B cell (primary cell): Measurements from ENCODE around the gene GAREM1. TPM values are rescaled to one million over a fixed set of nuclear protein-coding genes. Genes with fewer than 3 reads are reported as not detected.

Source experiments
- ATAC-seq: fragments of 200-7000 bp; cut with Tn5 transposase; one replicate; pipeline ENCODE4 v1.10.0; 2021; ENCODE audit warnings: low read depth, mild to moderate bottlenecking, moderate number of reproducible peaks, moderate library complexity
- CTCF ChIA-PET: fragments of 350-600 bp; sonication (Branson Sonifier 250); formaldehyde crosslinking; loops from one replicate; lab custom pipeline; 2021; ENCODE audit warnings: antibody characterized with exemption, inconsistent platforms; lab: Charles Lee
- POLR2A ChIA-PET: fragments of 350-600 bp; sonication (Branson Sonifier 250); formaldehyde crosslinking; loops from one replicate; lab custom pipeline; 2021; ENCODE audit warnings: antibody characterized with exemption; lab: Charles Lee
- DNase-seq: peaks from one replicate; pipeline ENCODE4 v3.0.0; 2013
- H2AFZ ChIP-seq: 2 replicates; pipeline ENCODE4 v1.6.1; 2012; ENCODE audit warnings: mild to moderate bottlenecking, low read depth, low read length; ENCODE audit not compliant: insufficient read depth, poor library complexity, severe bottlenecking
- H3K27ac ChIP-seq, 2 donors: 1 replicate in 1 of 2; 2 replicates in 1 of 2; pipeline ENCODE4 v1.5.1; 2012 to 2013; ENCODE audit warnings: low read length in 2 of 2, mild to moderate bottlenecking in 2 of 2, moderate library complexity in 1 of 2
- H3K27me3 ChIP-seq, 4 experiments: fragments of 200-600 bp in 1 of 4; sonication (generic) in 1 of 4; replicated peaks in 1 of 4; 1 replicate in 2 of 4; 2 replicates in 2 of 4; pipeline versions ENCODE4 v1.6.1 to v1.7.0; 2013 to 2016; ENCODE audit warnings: low read length in 3 of 4, mild to moderate bottlenecking in 2 of 4, mixed read lengths in 1 of 4, moderate library complexity in 1 of 4; ENCODE audit not compliant: insufficient read depth in 4 of 4, control insufficient read depth in 3 of 4; ENCODE audit errors: control extremely low read depth in 1 of 4
- H3K36me3 ChIP-seq, 2 experiments: replicated peaks in 1 of 2; 1 replicate in 1 of 2; 2 replicates in 1 of 2; pipeline versions ENCODE4 v1.6.1 to v1.7.1; 2013; ENCODE audit warnings: low read length in 1 of 2; ENCODE audit not compliant: insufficient read depth in 2 of 2, control insufficient read depth in 1 of 2; ENCODE audit errors: control extremely low read depth in 1 of 2, extremely low read depth in 1 of 2
- H3K4me1 ChIP-seq, 2 donors: fragments of 200-600 bp in 1 of 2; sonication (generic) in 1 of 2; 1 replicate in 1 of 2; 2 replicates in 1 of 2; pipeline versions ENCODE4 v1.5.1 to v1.6.1; 2013 to 2017; ENCODE audit warnings: low read length in 2 of 2; ENCODE audit not compliant: control insufficient read depth in 2 of 2, insufficient read depth in 2 of 2
- H3K4me2 ChIP-seq: replicated peaks from 2 replicates; pipeline ENCODE3; 2012; ENCODE audit warnings: mild to moderate bottlenecking, low read depth, low read length; ENCODE audit not compliant: poor library complexity, severe bottlenecking
- H3K4me3 ChIP-seq, 5 experiments: fragments of 200-600 bp in 1 of 5; sonication (generic) in 1 of 5; 1 replicate in 3 of 5; 2 replicates in 2 of 5; pipeline versions ENCODE4 v1.5.1 to v1.7.0; 2011 to 2016; ENCODE audit warnings: low read length in 4 of 5, mild to moderate bottlenecking in 4 of 5, low read depth in 2 of 5, control low read depth in 1 of 5, moderate library complexity in 1 of 5; ENCODE audit not compliant: insufficient read depth in 1 of 5; ENCODE audit errors: control extremely low read depth in 1 of 5, extremely low read depth in 1 of 5
- H3K79me2 ChIP-seq: fragments of 200-600 bp; sonication (generic); one replicate; pipeline ENCODE4 v1.6.0; 2016; ENCODE audit warnings: low read length; ENCODE audit not compliant: control insufficient read depth, insufficient read depth
- H3K9ac ChIP-seq: fragments of 200-600 bp; sonication (generic); 2 replicates; pipeline ENCODE4 v1.6.1; 2017; ENCODE audit warnings: mild to moderate bottlenecking, low read length, moderate library complexity
- H3K9me3 ChIP-seq, 3 donors: one replicate each; pipeline versions ENCODE4 v1.6.1 to v1.7.1; 2013; ENCODE audit warnings: low read length in 2 of 3; ENCODE audit not compliant: control insufficient read depth in 2 of 3, insufficient read depth in 1 of 3; ENCODE audit errors: control extremely low read depth in 1 of 3
- H4K20me1 ChIP-seq: 2 replicates; pipeline ENCODE4 v1.6.0; 2012; ENCODE audit warnings: mild to moderate bottlenecking, low read length; ENCODE audit not compliant: insufficient read depth, control insufficient read depth, poor library complexity, severe bottlenecking
- H3K27ac Mint-ChIP-seq: one replicate; pipeline ENCODE4 v1.8.0; 2021; ENCODE audit warnings: mixed read lengths
- H3K27me3 Mint-ChIP-seq: one replicate; pipeline ENCODE4 v1.8.0; 2021; ENCODE audit warnings: mixed read lengths
- H3K4me1 Mint-ChIP-seq: one replicate; pipeline ENCODE4 v1.8.0; 2021; ENCODE audit warnings: mixed read lengths
- H3K4me3 Mint-ChIP-seq: one replicate; pipeline ENCODE4 v1.8.0; 2021; ENCODE audit warnings: mixed read lengths
- H3K9me3 Mint-ChIP-seq: one replicate; pipeline ENCODE4 v1.8.0; 2022; ENCODE audit warnings: mixed read lengths; ENCODE audit not compliant: insufficient read depth
- EZH2 ChIP-seq: IDR thresholded peaks from 2 replicates; pipeline ENCODE4 v1.6.1; 2012; ENCODE audit warnings: borderline replicate concordance, low read depth, mild to moderate bottlenecking, moderate library complexity, low read length; ENCODE audit not compliant: insufficient read depth, poor library complexity, severe bottlenecking
- WGBS: methylation state at CpG from one replicate; pipeline ENCODE4 v1.1.5; 2013; ENCODE audit warnings: missing lambda C conversion rate; ENCODE audit not compliant: insufficient coverage; 5-methylcytosine and 5-hydroxymethylcytosine counted together
- intact Hi-C: fragments of 100-400 bp; cut with micrococcal nuclease; formaldehyde crosslinking; loops from one replicate; pipeline ENCODE4 v1.10.0; 2022
- polyA plus RNA-seq: library from polyadenylated mRNA; depleted of rRNA; stranded (reverse); fragments of >200 nt; gene quantifications from 2 replicates; pipeline ENCODE4 v1.2.3, GENCODE V29; 2012
- total RNA-seq, 2 donors: library from RNA; stranded (reverse); fragments of 120-200 nt in 1 of 2; gene quantifications; 1 replicate in 1 of 2; 2 replicates in 1 of 2; pipeline versions ENCODE4 v1.2.3 to v1.2.4, GENCODE V29; 2013 to 2022
- TF ChIP-seq, protein P1 (sequence below): fragments of 200-600 bp; IDR thresholded peaks from one replicate; pipeline ENCODE4 v1.8.0; 2022; ENCODE audit warnings: antibody characterized with exemption, mild to moderate bottlenecking

Gene GAREM1
- total and polyA plus RNA-seq, 2 donors (not counting 1 experiment from before 2014, with no cell fraction given) = not detected

DNA sequence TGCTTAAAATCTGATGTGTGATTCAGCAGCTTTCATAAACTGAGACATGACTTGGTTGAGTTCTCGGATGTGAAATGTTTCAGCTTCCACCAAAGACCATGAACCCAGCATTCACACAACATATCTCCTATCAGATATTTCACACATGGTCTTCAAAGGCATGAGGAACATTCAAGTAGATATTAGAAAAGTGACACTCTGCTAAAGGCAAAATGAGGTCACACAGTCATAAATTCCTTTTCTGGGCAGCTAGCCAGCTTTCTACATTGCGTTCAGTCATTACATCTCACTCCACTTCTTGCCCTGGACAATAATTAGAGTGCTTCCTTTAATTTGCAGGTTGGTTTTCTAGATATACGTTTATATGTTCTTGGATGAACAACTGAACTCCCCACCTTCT is 96.7 kb downstream of the GAREM1 start:
- DNase-seq (no peak), ATAC-seq (no peak)
- no peak overlapping the region for H3K9ac ChIP-seq
- Mint-ChIP-seq H3K27ac (no peak overlapping the region), H3K9me3 (no peaks in the 10 kb centered on the region), H3K4me3 (no peak overlapping the region), H3K27me3 (peaks cover 7% of the 10 kb centered on the region), H3K4me1 (no peaks in the 10 kb centered on the region)
- H3K27ac ChIP-seq = no peak overlapping the region
- intact Hi-C loops = no loop called here
- H3K4me3 ChIP-seq = no peak overlapping the region
- peaks cover 0 to 1% (median 0%) of the 10 kb centered on the region in 3 donors for H3K9me3 ChIP-seq
- H2AFZ ChIP-seq = no peak overlapping the region
- no peaks in the 10 kb centered on the region for H3K27me3 ChIP-seq
- TF ChIP-seq, protein P1, sequence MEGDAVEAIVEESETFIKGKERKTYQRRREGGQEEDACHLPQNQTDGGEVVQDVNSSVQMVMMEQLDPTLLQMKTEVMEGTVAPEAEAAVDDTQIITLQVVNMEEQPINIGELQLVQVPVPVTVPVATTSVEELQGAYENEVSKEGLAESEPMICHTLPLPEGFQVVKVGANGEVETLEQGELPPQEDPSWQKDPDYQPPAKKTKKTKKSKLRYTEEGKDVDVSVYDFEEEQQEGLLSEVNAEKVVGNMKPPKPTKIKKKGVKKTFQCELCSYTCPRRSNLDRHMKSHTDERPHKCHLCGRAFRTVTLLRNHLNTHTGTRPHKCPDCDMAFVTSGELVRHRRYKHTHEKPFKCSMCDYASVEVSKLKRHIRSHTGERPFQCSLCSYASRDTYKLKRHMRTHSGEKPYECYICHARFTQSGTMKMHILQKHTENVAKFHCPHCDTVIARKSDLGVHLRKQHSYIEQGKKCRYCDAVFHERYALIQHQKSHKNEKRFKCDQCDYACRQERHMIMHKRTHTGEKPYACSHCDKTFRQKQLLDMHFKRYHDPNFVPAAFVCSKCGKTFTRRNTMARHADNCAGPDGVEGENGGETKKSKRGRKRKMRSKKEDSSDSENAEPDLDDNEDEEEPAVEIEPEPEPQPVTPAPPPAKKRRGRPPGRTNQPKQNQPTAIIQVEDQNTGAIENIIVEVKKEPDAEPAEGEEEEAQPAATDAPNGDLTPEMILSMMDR = no peak
- no peak for TF ChIP-seq EZH2
- no peak overlapping the region for H3K4me2 ChIP-seq
- no peaks in the 10 kb centered on the region for H3K79me2 ChIP-seq
- H3K36me3 ChIP-seq = no peaks in the 10 kb centered on the region
- no peaks in the 10 kb centered on the region for H4K20me1 ChIP-seq
- WGBS = no CpG with 5 or more reads among the region's 3 CpGs
- ChIA-PET POLR2A (no interaction called here), CTCF (no interaction called here)
- no peaks in the 10 kb centered on the region for H3K4me1 ChIP-seq

DNA sequence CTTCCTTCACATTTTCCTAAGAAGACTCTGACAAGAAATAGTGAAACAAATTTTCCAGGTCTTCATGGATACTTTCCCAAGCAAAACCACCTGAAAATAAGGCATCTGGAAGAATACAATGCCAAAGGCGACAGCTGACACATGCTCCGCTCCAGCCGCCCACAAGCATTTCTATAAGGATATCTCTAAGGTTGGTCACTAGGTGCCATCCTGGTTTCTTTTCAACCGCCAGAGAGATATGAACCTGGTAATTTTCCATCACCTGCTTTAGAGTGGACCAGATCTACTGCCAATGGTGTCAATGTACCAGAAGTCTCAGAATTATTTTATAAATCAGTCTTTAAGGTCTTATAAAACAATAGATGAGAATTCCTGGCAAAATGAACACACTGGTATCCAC is 97.2 kb downstream of the GAREM1 start:
- TF ChIP-seq, protein P1 = no peak
- no peak for TF ChIP-seq EZH2
- Histone ChIP-seq H3K9ac (no peak overlapping the region), H4K20me1 (no peaks in the 10 kb centered on the region), H3K36me3 (no peaks in the 10 kb centered on the region), H3K79me2 (no peaks in the 10 kb centered on the region), H3K27me3 (no peaks in the 10 kb centered on the region), H3K4me3 (no peak overlapping the region), H2AFZ (no peak overlapping the region), H3K4me1 (no peaks in the 10 kb centered on the region), H3K4me2 (no peak overlapping the region), H3K27ac (no peak overlapping the region), H3K9me3 (peaks cover 0 to 1% (median 0%) of the 10 kb centered on the region in 3 donors)
- ChIA-PET POLR2A (no interaction called here), CTCF (no interaction called here)
- intact Hi-C loops = no loop called here
- ATAC-seq (no peak), DNase-seq (no peak)
- H3K27me3 Mint-ChIP-seq = peaks cover 7% of the 10 kb centered on the region
- 100% methylated on average over 4 of the region's 4 CpGs for WGBS
- H3K4me1 Mint-ChIP-seq = no peaks in the 10 kb centered on the region
- no peak overlapping the region for H3K27ac Mint-ChIP-seq
- no peak overlapping the region for H3K4me3 Mint-ChIP-seq
- H3K9me3 Mint-ChIP-seq = no peaks in the 10 kb centered on the region
